DOHH2 (cell line): ENCODE data around the gene TMEM121B.
A peak's percentile ranks its signal among the peaks of the same experiment; 100 is the strongest.

Experiments
- H3F3A ChIP-seq: fragments of 200-600 bp; sonication (generic), shearing (Covaris generic); 2 replicates; pipeline ENCODE4 v1.6.0; 2016; ENCODE audit warnings: antibody characterized with exemption, mild to moderate bottlenecking; ENCODE audit not compliant: control insufficient read depth, insufficient read depth
- H3K27ac ChIP-seq: fragments of 200-600 bp; sonication (generic); 2 replicates; pipeline ENCODE4 v1.5.1; 2014; ENCODE audit warnings: low read depth, mild to moderate bottlenecking, low read length, moderate library complexity
- H3K27me3 ChIP-seq: fragments of 200-600 bp; sonication (generic); 2 replicates; pipeline ENCODE4 v1.6.1; 2014; ENCODE audit warnings: mild to moderate bottlenecking, low read length, mixed read lengths; ENCODE audit not compliant: control insufficient read depth
- H3K36me3 ChIP-seq: fragments of 200-600 bp; sonication (generic); 2 replicates; pipeline ENCODE4 v1.6.1; 2014; ENCODE audit warnings: mild to moderate bottlenecking, low read length, moderate library complexity, mixed read lengths; ENCODE audit not compliant: control insufficient read depth
- H3K4me1 ChIP-seq: fragments of 200-600 bp; sonication (generic); 2 replicates; pipeline ENCODE4 v1.6.1; 2014; ENCODE audit warnings: mild to moderate bottlenecking, low read length, mixed read lengths; ENCODE audit not compliant: control insufficient read depth
- H3K4me2 ChIP-seq: fragments of 200-600 bp; sonication (generic); 2 replicates; pipeline ENCODE4 v1.6.0; 2014; ENCODE audit warnings: mild to moderate bottlenecking, low read length, moderate library complexity
- H3K4me3 ChIP-seq: fragments of 200-600 bp; sonication (generic); 2 replicates; pipeline ENCODE4 v1.5.1; 2014; ENCODE audit warnings: mild to moderate bottlenecking, low read length, mixed read lengths
- H3K79me2 ChIP-seq: fragments of 200-600 bp; sonication (generic); 2 replicates; pipeline ENCODE4 v1.6.1; 2014; ENCODE audit warnings: mild to moderate bottlenecking, low read length, mixed read lengths; ENCODE audit not compliant: control insufficient read depth
- H3K9me2 ChIP-seq: fragments of 200-600 bp; sonication (generic); replicated peaks from 2 replicates; pipeline ENCODE4 v1.6.1; 2014; ENCODE audit warnings: mild to moderate bottlenecking, low read length, mixed read lengths; ENCODE audit not compliant: control insufficient read depth
- H3K9me3 ChIP-seq: fragments of 200-600 bp; sonication (generic); 2 replicates; pipeline ENCODE4 v1.6.1; 2014; ENCODE audit warnings: antibody characterized with exemption, low read length, mixed read lengths; ENCODE audit not compliant: control insufficient read depth, insufficient read depth
- H4K20me1 ChIP-seq: fragments of 200-600 bp; sonication (generic); 2 replicates; pipeline ENCODE4 v1.6.0; 2014; ENCODE audit warnings: low read depth, mild to moderate bottlenecking, antibody characterized with exemption, low read length, moderate library complexity; ENCODE audit not compliant: control insufficient read depth, insufficient read depth
- EZH2phosphoT487 ChIP-seq: fragments of 200-600 bp; sonication (generic); IDR thresholded peaks from 2 replicates; pipeline ENCODE4 v1.6.1; 2017; ENCODE audit warnings: borderline replicate concordance, mild to moderate bottlenecking, antibody characterized with exemption, low read length, moderate library complexity, mixed read lengths
- TF ChIP-seq, protein P1 (sequence below): fragments of 200-600 bp; sonication (generic); IDR thresholded peaks from one replicate; pipeline ENCODE4 v1.5.1; 2014; ENCODE audit warnings: antibody characterized with exemption, mild to moderate bottlenecking, low read depth, low read length; ENCODE audit not compliant: poor library complexity, severe bottlenecking

TMEM121B gene

GRCh38 chr22:17100621-17101020 is 20.5 kb downstream of the TMEM121B start:
- peaks cover 54% of the 10 kb centered on the region for H3K36me3 ChIP-seq
- H3K79me2 ChIP-seq: peaks cover 14% of the 10 kb centered on the region
- no peak overlapping the region for H3K4me2 ChIP-seq
- H4K20me1 ChIP-seq: 0 out of 2 replicates have a peak, but pooled peaks cover 10% of the 10 kb centered on the region
- TF ChIP-seq, protein P1, sequence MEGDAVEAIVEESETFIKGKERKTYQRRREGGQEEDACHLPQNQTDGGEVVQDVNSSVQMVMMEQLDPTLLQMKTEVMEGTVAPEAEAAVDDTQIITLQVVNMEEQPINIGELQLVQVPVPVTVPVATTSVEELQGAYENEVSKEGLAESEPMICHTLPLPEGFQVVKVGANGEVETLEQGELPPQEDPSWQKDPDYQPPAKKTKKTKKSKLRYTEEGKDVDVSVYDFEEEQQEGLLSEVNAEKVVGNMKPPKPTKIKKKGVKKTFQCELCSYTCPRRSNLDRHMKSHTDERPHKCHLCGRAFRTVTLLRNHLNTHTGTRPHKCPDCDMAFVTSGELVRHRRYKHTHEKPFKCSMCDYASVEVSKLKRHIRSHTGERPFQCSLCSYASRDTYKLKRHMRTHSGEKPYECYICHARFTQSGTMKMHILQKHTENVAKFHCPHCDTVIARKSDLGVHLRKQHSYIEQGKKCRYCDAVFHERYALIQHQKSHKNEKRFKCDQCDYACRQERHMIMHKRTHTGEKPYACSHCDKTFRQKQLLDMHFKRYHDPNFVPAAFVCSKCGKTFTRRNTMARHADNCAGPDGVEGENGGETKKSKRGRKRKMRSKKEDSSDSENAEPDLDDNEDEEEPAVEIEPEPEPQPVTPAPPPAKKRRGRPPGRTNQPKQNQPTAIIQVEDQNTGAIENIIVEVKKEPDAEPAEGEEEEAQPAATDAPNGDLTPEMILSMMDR: no peak
- no peak for TF ChIP-seq EZH2phosphoT487
- no peaks in the 10 kb centered on the region for H3K27me3 ChIP-seq
- no peak overlapping the region for H3K4me3 ChIP-seq
- H3K27ac ChIP-seq: no peak overlapping the region
- no peaks in the 10 kb centered on the region for H3K9me2 ChIP-seq
- peaks cover 11% of the 10 kb centered on the region for H3F3A ChIP-seq
- H3K4me1 ChIP-seq: peaks cover 48% of the 10 kb centered on the region
- no peaks in the 10 kb centered on the region for H3K9me3 ChIP-seq

DNA sequence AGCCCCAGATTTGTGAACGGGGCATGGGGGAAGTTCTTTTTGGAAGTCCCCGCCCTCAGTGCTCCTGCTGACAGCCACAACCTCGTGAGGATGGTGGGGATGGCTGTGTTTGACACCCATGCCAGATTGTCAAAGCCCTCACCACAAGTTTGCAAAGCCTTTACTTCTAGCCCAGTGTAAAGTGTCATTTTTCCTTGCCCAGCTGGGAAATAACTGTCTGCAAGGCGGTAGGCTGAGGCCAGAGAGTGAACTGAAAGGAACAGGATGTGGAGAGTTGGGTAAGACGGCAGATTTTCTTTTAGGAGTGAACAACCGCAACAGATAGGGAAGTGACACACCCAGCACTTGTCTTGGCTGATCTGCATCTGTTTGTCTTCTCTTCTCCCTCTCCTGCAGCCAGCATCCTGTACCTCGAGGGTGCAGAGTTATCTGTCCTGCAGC is 22.8 kb downstream of the TMEM121B start:
- peaks cover 11% of the 10 kb centered on the region for H3F3A ChIP-seq
- H3K4me2 ChIP-seq: peak overlapping the region; percentile 70
- H3K4me1 ChIP-seq: peaks cover 64% of the 10 kb centered on the region
- H3K27me3 ChIP-seq: no peaks in the 10 kb centered on the region
- H3K4me3 ChIP-seq: peak overlapping the region; percentile 49
- H3K9me2 ChIP-seq: no peaks in the 10 kb centered on the region
- peak overlapping the region; percentile 66 for H3K27ac ChIP-seq
- peaks cover 21% of the 10 kb centered on the region for H3K79me2 ChIP-seq
- TF ChIP-seq, protein P1: no peak
- no peak for TF ChIP-seq EZH2phosphoT487
- H4K20me1 ChIP-seq: 0 out of 2 replicates have a peak, but pooled peaks cover 10% of the 10 kb centered on the region
- no peaks in the 10 kb centered on the region for H3K9me3 ChIP-seq
- H3K36me3 ChIP-seq: peaks cover 50% of the 10 kb centered on the region

DNA sequence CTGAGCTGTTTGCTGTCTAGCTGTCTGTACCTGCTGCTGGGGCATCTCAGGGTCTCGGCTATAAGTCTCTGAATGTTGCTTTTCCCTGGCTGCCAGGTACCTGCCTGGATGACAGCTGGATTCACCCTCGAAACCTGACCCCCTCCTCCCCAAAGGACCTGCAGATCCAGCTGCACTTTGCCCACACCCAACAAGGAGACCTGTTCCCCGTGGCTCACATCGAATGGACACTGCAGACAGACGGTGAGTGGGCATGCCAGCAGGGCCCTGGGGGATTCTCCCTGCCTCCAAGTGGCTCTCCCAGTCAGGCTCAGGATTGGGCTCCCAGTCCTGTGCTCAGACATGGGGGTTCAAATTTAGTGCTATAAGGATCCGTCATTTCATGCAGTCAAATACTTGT is 23.5 kb downstream of the TMEM121B start:
- Histone ChIP-seq H3K4me3 (peak overlapping the region; percentile 49), H3K36me3 (peaks cover 48% of the 10 kb centered on the region), H3K9me2 (no peaks in the 10 kb centered on the region), H3F3A (peaks cover 11% of the 10 kb centered on the region), H3K9me3 (no peaks in the 10 kb centered on the region), H3K4me1 (peaks cover 64% of the 10 kb centered on the region), H3K27ac (peak overlapping the region; percentile 66), H3K79me2 (peaks cover 26% of the 10 kb centered on the region), H3K27me3 (no peaks in the 10 kb centered on the region), H4K20me1 (0 out of 2 replicates have a peak, but pooled peaks cover 10% of the 10 kb centered on the region), H3K4me2 (peak overlapping the region; percentile 70)
- TF ChIP-seq EZH2phosphoT487: no peak

GRCh38 chr22:17097062-17097461 is 24.1 kb downstream of the TMEM121B start:
- H3K4me3 ChIP-seq: peak overlapping the region; percentile 49
- no peaks in the 10 kb centered on the region for H3K9me2 ChIP-seq
- H4K20me1 ChIP-seq: peaks cover 15% of the 10 kb centered on the region; the same call in 1 of the 2 replicates
- H3K36me3 ChIP-seq: peaks cover 44% of the 10 kb centered on the region
- peak overlapping the region; percentile 66 for H3K27ac ChIP-seq
- peak overlapping the region; percentile 70 for H3K4me2 ChIP-seq
- H3K4me1 ChIP-seq: peaks cover 61% of the 10 kb centered on the region
- H3K27me3 ChIP-seq: no peaks in the 10 kb centered on the region
- H3K79me2 ChIP-seq: peaks cover 31% of the 10 kb centered on the region
- H3F3A ChIP-seq: peaks cover 11% of the 10 kb centered on the region
- H3K9me3 ChIP-seq: no peaks in the 10 kb centered on the region
- TF ChIP-seq, protein P1: no peak
- TF ChIP-seq EZH2phosphoT487: no peak
